Cardiac fibroblast (primary cell): ENCODE measurements around the gene FAM83G.

Source experiments
- DNase-seq, 2 donors: peaks; one replicate each; pipeline versions ENCODE4 v3.0.0 to v3.0.0-alpha.2; 2010; ENCODE audit warnings: low read depth in 2 of 2
- H3K4me3 ChIP-seq, 2 donors: replicated peaks in 1 of 2; 1 replicate in 1 of 2; 2 replicates in 1 of 2; pipeline ENCODE4 v1.5.1; 2011; ENCODE audit warnings: low read depth in 2 of 2, low read length in 2 of 2, mild to moderate bottlenecking in 2 of 2, moderate library complexity in 1 of 2
- TF ChIP-seq, protein P1 (sequence below): IDR thresholded peaks from one replicate; pipeline ENCODE4 v1.5.1; 2011; ENCODE audit warnings: low read depth, mild to moderate bottlenecking, low read length, inconsistent platforms

FAM83G gene

DNA sequence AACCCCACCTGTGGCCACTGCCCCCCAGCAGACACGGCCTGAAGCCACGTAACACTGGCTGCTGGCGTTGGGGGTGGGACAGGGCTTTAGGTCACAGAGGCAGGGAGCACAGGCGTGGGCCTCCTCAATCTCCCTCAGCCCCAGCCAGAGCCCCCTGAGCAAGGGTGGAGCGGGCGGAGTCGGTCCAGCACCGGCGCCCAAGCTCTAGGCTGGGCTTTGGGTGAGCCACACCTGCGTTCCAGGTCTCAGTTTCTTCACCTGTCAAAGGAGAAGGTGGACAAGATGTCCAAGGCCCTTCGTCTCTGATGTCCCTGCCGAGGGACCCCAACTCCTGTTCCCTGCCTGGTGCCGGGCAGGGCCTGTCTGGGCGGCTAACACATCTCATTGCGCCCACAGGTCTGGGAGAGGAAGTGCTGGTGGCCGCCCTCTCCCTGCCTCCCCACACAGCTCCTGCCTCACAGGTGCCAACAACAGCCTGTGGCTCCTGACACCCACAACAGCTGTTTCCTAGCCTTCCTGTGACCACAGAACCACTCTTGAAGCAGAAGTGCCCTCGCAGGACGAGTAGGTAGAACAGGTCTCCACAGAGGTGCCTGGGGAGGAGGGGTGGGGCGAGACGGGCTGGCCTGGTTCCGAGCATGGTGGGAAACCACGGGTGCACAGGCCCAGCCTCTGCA is 12.0 kb downstream of the FAM83G start:
- TF ChIP-seq, protein P1, sequence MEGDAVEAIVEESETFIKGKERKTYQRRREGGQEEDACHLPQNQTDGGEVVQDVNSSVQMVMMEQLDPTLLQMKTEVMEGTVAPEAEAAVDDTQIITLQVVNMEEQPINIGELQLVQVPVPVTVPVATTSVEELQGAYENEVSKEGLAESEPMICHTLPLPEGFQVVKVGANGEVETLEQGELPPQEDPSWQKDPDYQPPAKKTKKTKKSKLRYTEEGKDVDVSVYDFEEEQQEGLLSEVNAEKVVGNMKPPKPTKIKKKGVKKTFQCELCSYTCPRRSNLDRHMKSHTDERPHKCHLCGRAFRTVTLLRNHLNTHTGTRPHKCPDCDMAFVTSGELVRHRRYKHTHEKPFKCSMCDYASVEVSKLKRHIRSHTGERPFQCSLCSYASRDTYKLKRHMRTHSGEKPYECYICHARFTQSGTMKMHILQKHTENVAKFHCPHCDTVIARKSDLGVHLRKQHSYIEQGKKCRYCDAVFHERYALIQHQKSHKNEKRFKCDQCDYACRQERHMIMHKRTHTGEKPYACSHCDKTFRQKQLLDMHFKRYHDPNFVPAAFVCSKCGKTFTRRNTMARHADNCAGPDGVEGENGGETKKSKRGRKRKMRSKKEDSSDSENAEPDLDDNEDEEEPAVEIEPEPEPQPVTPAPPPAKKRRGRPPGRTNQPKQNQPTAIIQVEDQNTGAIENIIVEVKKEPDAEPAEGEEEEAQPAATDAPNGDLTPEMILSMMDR = no peak
- DNase-seq = no peak
- H3K4me3 ChIP-seq = no peak overlapping the region

DNA sequence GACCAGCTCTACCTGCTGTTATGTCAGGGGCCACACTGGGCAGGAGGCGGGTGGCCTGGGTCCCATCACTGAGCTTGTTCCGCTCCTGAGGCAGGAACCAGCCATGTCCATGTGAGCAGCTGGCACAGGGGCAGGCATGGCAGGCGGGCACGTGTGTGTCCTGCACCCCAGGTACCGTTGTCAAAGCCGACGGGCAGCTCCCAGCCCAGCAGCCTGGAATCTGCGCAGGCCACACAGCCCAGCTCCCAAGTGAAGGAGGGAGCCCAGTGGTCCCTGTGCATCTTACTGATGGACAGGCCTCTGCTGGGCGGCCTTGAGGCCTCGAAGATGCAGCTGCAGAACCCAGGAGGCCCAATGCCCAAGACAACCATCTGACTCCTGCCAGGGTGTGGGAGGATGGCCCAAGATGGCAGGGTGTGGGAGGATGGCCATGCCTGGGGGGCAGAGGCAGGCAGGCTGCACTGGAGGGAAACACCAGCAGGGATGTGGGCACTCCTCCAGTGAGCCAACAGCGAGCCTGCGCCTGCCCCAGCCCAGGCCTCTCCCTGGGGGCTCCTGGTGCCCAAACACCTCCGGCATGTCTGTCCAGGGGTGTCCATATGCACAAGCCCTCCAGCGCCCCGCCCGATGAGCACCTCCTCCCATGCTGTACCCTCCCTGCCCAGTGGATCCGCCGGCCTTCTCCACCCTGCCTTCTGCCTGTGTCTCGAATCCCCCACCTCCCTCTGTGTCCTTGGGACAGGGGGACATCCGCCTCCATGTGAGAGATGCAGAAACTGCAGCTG is 12.8 kb downstream of the FAM83G start:
- TF ChIP-seq, protein P1 = no peak
- no peak overlapping the region for H3K4me3 ChIP-seq
- DNase-seq = no peak

DNA sequence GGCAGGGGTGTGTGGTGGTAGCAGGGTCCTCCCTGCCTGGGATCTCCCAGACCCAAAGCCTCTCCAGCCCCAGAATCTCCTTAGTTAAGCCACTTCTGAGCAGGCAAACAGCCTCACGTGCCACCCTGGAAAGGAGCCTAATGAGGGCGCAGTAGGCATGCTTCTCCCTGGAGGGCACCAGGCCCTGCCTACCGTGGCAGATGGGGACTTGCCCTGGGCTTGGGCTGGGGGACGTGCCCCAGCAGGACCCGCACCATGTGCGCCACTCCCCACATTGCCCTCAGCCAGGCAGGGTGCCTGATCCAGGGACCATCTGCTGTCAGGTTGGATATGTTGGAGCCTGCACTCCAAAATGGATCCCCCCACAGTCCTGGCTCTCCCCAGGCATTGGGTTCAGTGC is 14.2 kb downstream of the FAM83G start:
- no peak for DNase-seq
- TF ChIP-seq, protein P1 = no peak
- H3K4me3 ChIP-seq = no peak overlapping the region

DNA sequence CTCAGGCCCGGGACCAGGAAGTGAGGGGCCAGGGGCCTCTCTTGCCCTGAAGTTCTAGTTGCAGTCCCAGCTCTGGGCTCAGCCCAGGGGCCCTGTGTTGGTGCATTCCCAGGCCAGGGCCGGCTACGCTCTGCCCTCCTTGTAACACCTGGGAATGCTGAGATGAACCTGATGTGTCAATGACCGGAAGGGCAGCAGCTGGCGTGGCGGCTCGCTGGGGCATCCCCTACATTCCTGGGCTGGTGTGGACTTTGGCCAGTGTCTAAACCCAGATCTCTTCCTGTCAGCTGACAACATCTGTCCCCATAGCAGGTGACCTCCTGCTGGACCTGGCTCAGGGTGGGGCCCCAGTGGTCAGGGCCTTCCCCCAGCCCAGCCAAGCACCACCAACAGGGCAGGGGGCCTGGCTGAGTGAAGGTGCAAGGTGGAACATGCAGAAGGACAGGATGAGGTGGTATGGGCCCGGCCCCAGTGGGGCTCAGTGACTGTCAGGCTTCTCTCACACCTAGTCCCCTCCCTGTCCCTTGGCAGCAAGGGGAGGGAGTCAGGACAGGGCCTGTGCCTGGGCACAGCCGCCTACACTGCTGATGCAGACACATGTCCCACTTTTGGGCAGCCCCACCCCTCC is 15.9 kb downstream of the FAM83G start:
- DNase-seq = no peak
- H3K4me3 ChIP-seq = no peak overlapping the region
- TF ChIP-seq, protein P1 = no peak

DNA sequence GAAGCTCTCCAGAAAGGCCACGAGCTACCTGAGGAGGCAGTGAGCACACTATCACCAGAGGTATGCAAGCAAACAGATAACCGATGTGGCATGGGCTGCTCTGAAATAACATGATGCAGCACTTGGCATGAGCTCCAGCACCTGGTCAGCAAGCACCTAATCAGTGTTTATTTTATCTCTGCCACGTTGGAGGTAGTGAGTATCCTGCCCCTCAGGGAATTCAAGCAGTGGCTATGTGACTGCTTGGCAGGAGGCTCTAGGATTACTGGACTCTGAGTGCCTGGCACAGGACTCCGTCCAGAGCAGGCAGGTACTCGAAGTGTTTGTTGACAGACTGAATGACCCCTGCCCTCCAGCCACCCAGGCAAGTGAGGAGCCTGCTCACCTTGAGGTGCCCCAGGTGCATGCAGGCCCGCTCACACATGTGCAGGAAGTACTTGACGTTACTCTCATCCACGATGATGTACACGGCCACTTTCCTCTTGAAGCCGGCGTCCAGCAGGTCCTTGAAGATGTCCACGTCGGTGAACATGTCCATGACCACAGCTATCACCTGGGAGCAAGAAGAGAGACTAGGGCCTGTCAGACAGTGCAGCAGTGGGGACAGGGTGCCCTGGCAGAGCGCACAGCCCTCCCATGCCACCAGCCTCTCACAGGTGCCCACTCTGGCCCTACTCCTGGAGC is 16.6 kb downstream of the FAM83G start:
- no peak overlapping the region for H3K4me3 ChIP-seq
- DNase-seq = no peak
- TF ChIP-seq, protein P1 = no peak

DNA sequence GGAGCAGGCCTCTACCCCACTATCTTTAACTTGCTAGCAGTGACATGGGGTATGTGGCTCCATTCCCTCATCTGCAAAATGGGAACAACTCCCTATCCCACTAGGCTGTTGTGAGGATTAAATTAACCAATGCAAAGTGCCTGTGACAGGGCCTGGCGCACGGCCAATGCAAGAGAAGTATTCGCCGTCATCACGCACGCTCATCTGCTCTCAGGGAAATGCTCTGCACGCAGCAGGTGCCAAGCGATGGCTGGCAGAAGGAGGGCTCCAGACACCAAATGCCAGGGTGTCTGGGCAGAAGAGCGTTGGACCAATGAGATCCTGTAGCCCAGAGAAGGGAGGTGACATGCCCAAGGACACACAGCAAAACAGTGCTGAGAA is 17.3 kb downstream of the FAM83G start:
- no peak for DNase-seq
- H3K4me3 ChIP-seq = no peak overlapping the region
- TF ChIP-seq, protein P1 = no peak
